Stimulated activated CD4-positive, alpha-beta T cell treated with anti-CD3 and anti-CD28 coated beads, Interleukin-4, amount 100 ng/mL, for 4 hours (primary cell): ENCODE measurements around the gene COPA.

Experiments
- DNase-seq, 2 experiments: peaks; one replicate each; pipeline ENCODE4 v3.0.0-alpha.2; 2020

COPA gene

GRCh38 chr1:160362168-160362957 is 19.3 kb upstream of the COPA start:
- DNase-seq: no peak

- DNase-seq: no peak
Measured at GRCh38 chr1:160361814-160362167, 18.7 kb upstream of the COPA start.

GRCh38 chr1:160361199-160361598 is 18.1 kb upstream of the COPA start:
- no peak for DNase-seq

- no peak for DNase-seq
Measured at GRCh38 chr1:160360227-160360695, 17.2 kb upstream of the COPA start.

GRCh38 chr1:160359559-160360226 is 16.6 kb upstream of the COPA start:
- DNase-seq: no peak

GRCh38 chr1:160358073-160358472 is 15.0 kb upstream of the COPA start:
- no peak for DNase-seq

- no peak for DNase-seq
Measured at GRCh38 chr1:160357286-160358002, 14.4 kb upstream of the COPA start.

- DNase-seq: no peak
Measured at GRCh38 chr1:160354388-160354985, 11.4 kb upstream of the COPA start.

GRCh38 chr1:160353223-160353622 is 10.2 kb upstream of the COPA start:
- DNase-seq: no peak

- no peak for DNase-seq
Measured at GRCh38 chr1:160352555-160352954, 9.5 kb upstream of the COPA start.

- no peak for DNase-seq
Measured at GRCh38 chr1:160351629-160352028, 8.6 kb upstream of the COPA start.

- DNase-seq: no peak
Measured at GRCh38 chr1:160346958-160347357, 3.9 kb upstream of the COPA start.

- DNase-seq: no peak
Measured at GRCh38 chr1:160346463-160346862, 3.4 kb upstream of the COPA start.

GRCh38 chr1:160344936-160345335 is 1.9 kb upstream of the COPA start:
- DNase-seq: no peak

GRCh38 chr1:160344241-160344640 is 1.2 kb upstream of the COPA start:
- no peak for DNase-seq

GRCh38 chr1:160342526-160342925 is 524 bp downstream of the COPA start:
- DNase-seq: no peak

- DNase-seq: no peak
Measured at GRCh38 chr1:160340866-160341265, 2.2 kb downstream of the COPA start.

- no peak for DNase-seq
Measured at GRCh38 chr1:160340146-160340545, 2.9 kb downstream of the COPA start.

- DNase-seq: no peak
Measured at GRCh38 chr1:160338580-160338979, 4.5 kb downstream of the COPA start.

- no peak for DNase-seq
Measured at GRCh38 chr1:160332516-160332915, 10.5 kb downstream of the COPA start.

- DNase-seq: no peak
Measured at GRCh38 chr1:160330119-160330518, 12.9 kb downstream of the COPA start.

GRCh38 chr1:160328184-160328583 is 14.9 kb downstream of the COPA start:
- no peak for DNase-seq

GRCh38 chr1:160326418-160326817 is 16.6 kb downstream of the COPA start:
- no peak for DNase-seq
